ENCODE data around the gene STAC3. TPM values are rescaled to one million over a fixed set of nuclear protein-coding genes. Genes with fewer than 3 reads are reported as not detected.

STAC3 gene
- total RNA-seq, 2 donors from 2014 or later = 0.27 to 0.56 TPM

GRCh38 chr12:57243521-57244311 is 7.3 kb downstream of the STAC3 start:
- DNase-seq (ENCODE audit: low spot score) = no peak
- H3K36me3 ChIP-seq = no peaks in the 10 kb centered on the region
- H3K27me3 ChIP-seq (replicated peaks; ENCODE audit: insufficient read depth) = peaks cover 18% of the 10 kb centered on the region
- TF ChIP-seq, protein P1, sequence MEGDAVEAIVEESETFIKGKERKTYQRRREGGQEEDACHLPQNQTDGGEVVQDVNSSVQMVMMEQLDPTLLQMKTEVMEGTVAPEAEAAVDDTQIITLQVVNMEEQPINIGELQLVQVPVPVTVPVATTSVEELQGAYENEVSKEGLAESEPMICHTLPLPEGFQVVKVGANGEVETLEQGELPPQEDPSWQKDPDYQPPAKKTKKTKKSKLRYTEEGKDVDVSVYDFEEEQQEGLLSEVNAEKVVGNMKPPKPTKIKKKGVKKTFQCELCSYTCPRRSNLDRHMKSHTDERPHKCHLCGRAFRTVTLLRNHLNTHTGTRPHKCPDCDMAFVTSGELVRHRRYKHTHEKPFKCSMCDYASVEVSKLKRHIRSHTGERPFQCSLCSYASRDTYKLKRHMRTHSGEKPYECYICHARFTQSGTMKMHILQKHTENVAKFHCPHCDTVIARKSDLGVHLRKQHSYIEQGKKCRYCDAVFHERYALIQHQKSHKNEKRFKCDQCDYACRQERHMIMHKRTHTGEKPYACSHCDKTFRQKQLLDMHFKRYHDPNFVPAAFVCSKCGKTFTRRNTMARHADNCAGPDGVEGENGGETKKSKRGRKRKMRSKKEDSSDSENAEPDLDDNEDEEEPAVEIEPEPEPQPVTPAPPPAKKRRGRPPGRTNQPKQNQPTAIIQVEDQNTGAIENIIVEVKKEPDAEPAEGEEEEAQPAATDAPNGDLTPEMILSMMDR (IDR thresholded peaks at IDR 0.05) = peak; percentile 69
- no peak for ATAC-seq (ENCODE audit: insufficient number of reproducible peaks, low FRiP score, low read depth)
- H3K4me3 ChIP-seq = peak overlapping the region; percentile 63
- H3K9me3 ChIP-seq = no peaks in the 10 kb centered on the region
- H3K4me1 ChIP-seq (ENCODE audit: control insufficient read depth in 1 of 2, low read depth in 2 of 2) = peaks cover 27 to 51% of the 10 kb centered on the region in 2 donors
- no peak overlapping the region for H3K27ac ChIP-seq

DNA sequence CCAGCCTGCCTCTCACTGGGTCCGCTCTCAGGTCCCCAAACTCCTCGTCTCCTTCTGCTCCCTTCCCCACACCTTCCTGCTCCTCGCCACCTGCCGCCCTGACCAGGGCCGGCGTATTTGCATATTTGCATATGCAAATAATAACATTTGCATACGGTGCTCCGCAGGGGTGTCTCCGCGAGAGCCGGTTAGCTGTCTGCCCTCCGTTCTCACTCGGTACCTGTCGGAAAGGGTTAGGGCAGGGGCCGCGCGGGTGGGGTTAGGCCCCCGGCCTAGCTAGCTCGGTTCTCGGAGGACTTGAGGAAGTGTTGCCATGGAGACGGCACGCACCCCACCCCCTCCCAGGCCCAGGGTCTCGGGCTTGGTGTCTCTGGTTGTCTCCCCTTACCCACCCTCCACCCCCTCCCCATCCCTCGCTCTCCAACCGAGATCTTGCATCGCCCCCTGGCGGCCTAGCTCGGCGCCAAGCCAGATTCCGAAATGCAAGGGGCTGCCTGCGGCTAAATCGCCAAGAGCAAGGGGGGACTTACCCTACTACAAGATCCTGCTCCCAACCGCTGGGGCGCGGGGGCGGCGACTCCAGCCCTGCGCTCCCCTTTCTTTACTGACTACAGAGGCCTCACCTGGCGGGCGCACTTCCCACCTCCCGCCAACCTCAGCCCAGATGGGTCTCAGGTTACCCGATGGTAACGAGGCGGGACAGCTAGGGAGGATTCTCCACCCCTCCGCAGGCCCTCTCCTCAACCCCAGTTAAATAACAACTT is 8.1 kb downstream of the STAC3 start:
- peaks cover 18% of the 10 kb centered on the region for H3K27me3 ChIP-seq (replicated peaks; ENCODE audit: insufficient read depth)
- TF ChIP-seq, protein P1 (IDR thresholded peaks at IDR 0.05) = peak; percentile 69
- no peak for ATAC-seq (ENCODE audit: insufficient number of reproducible peaks, low FRiP score, low read depth)
- H3K4me1 ChIP-seq (ENCODE audit: control insufficient read depth in 1 of 2, low read depth in 2 of 2) = peaks cover 33 to 60% of the 10 kb centered on the region in 2 donors
- no peaks in the 10 kb centered on the region for H3K9me3 ChIP-seq
- no peaks in the 10 kb centered on the region for H3K36me3 ChIP-seq
- peak overlapping the region; percentile 63 for H3K4me3 ChIP-seq
- H3K27ac ChIP-seq = no peak overlapping the region
- DNase-seq (ENCODE audit: low spot score) = no peak

DNA sequence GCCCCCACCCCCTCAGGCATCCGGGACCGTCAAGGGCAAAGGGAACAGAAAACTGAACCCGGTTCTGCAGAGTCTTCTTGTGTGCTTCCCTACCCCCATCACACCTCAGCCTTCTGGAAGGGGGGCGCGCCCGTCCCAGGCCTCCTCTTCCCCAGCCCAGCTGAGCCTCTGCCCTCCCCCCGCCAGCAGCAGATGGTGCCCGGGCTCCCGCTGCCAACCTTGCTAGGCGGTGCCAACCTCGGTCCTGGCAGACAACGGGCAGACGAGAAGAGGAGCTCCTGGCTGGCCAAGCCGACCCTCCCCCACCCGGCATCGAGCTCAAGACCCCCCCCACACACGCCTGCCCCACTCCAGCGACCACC is 8.7 kb downstream of the STAC3 start:
- Histone ChIP-seq H3K27ac (no peak overlapping the region), H3K27me3 (replicated peaks; ENCODE audit: insufficient read depth) (peaks cover 18% of the 10 kb centered on the region), H3K36me3 (no peaks in the 10 kb centered on the region), H3K4me1 (ENCODE audit: control insufficient read depth in 1 of 2, low read depth in 2 of 2) (peaks cover 33 to 63% of the 10 kb centered on the region in 2 donors), H3K9me3 (no peaks in the 10 kb centered on the region), H3K4me3 (peak overlapping the region; percentile 63)
- TF ChIP-seq, protein P1 (IDR thresholded peaks at IDR 0.05) = no peak
- ATAC-seq (ENCODE audit: insufficient number of reproducible peaks, low FRiP score, low read depth) (no peak), DNase-seq (ENCODE audit: low spot score) (no peak)

GRCh38 chr12:57241402-57242310 is 9.3 kb downstream of the STAC3 start:
- peak overlapping the region in 1 of 2 donors; percentile 8 for H3K27ac ChIP-seq
- no peak overlapping the region for H3K4me3 ChIP-seq
- H3K27me3 ChIP-seq (replicated peaks; ENCODE audit: insufficient read depth) = peaks cover 18% of the 10 kb centered on the region
- no peak for ATAC-seq (ENCODE audit: insufficient number of reproducible peaks, low FRiP score, low read depth)
- H3K9me3 ChIP-seq = no peaks in the 10 kb centered on the region
- no peaks in the 10 kb centered on the region for H3K36me3 ChIP-seq
- DNase-seq (ENCODE audit: low spot score) = no peak
- TF ChIP-seq, protein P1 (IDR thresholded peaks at IDR 0.05) = no peak
- peaks cover 33 to 63% of the 10 kb centered on the region in 2 donors for H3K4me1 ChIP-seq (ENCODE audit: control insufficient read depth in 1 of 2, low read depth in 2 of 2)
